NOMO-1 treated with dmso at 0.1 percent for 144 hours (cell line): ENCODE data around the gene B3GALT6.

Source experiments
- DNase-seq: peaks from one replicate; lab custom pipeline; 2025; ENCODE audit not compliant: unreplicated experiment; lab: John Stamatoyannopoulos, UW

Gene B3GALT6

DNA sequence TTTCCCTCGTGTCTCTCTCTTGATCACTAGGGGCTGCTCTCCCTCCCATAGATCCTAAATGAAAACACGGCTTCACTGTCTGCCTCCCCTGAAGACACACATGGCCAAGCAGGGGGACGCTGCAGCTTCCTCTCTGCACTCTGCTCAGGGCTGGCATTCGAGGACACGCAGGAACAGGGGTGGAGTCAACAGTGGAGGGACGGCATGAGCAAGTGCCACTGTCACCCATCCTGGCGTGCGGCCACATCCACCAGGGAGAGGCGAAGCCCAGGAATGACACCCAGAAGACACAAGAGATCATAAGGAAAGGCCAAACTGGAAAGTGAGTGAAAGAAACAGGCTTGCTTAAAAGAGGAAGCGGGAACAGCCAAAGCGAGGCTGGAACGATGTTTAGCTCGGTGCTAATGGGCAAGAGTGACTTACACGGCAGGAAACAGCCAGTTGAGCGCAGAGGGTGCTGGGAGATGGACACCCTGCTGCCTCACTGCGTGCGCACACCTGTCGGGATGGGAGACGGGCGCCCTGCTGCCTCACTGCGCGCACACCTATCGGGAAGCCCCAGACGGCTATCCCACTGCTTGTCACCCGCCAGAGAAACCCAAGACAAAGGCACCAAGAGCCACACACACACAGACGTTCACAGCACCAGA lies 28.0 kb downstream of the B3GALT6 start:
- peak; percentile 65 for DNase-seq

DNA sequence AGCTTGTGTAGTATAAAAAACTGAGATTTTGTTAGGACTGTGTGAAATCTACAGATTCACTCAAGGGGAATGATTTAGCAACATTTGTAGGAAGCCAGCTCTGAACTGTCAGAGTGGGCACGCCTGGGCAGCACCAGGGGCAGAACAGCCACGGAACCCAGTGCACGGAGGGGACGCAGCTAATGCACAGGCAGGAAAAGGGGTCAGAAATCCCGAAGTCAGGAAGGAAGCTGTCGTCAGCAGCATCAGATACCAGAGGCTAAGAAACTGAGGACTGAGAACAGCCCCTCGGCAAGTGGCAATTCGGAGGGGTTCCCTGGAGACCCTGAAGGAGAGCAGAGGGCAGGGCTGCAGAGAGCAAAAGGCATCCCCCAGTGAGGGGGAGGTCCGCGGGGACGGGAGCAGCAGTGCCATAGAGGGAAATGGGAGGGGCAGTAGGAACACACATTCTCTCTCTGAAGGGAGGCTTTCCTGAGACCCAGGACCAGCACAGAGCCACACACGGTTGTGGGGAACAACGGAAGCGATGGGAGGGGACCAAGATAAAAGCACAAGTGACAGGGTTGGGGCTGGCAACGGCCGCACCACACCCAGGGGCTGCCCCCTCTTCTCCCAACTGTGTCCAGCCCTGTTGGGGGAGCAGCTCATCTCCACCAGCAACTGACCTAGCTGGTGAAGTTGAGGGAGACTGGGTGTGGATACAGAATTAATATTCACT lies 29.0 kb downstream of the B3GALT6 start:
- no peak for DNase-seq

DNA sequence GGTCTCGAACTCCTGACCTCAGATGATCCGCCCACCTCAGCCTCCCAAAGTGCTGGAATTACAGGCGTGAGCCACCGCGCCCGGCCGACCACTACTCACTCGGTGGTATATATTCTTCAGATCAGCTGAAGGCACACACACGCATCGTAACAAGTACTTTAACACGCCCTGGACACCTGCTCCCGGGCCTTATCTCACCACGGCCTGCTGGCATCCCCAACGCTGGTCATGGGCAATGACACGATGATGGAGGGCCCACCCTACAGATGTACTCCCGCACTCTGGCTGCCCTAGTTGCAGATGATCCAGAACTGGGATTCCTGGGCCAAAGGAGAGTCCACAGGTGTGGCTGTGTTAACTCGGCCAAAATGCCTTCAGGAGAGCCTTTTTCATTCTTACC lies 30.0 kb downstream of the B3GALT6 start:
- no peak for DNase-seq

DNA sequence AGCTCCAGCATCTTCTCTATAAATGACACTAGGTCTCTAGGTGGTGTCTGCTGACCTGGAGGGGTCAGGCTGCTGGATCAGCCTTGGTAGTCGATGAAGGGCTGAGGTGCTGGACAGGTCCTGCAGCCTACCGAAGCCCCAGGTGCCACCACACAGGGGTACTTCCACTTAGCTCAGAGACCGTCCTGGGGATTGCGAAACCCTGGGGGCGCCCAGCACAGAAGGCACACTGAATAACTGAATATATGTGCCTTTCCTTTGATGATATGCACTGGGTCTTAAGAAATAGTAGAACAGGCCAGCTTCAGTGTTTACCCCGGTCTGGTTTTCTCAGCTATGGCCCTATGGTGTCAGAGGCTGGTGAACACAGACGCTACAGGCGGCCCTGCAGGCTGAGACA lies 30.7 kb downstream of the B3GALT6 start:
- no peak for DNase-seq

DNA sequence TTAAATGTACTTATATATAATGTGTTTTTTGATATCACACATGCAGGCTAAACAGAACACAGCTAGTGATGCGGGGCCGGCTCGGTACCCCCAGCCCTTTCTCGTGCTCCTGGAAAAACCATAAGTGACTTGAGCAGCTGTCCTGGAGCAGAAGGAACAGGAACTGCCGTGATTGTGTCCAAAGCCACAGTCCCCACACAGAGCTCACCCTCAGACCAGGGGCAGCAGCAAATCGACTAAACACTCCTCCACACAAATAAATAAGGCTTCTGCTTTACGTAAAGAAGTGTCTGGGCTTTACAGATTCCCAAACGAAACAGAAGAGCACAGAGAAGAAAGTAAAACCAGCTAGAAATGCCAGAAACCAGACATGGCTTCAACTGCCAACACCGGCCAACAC lies 32.0 kb downstream of the B3GALT6 start:
- DNase-seq, result no peak

DNA sequence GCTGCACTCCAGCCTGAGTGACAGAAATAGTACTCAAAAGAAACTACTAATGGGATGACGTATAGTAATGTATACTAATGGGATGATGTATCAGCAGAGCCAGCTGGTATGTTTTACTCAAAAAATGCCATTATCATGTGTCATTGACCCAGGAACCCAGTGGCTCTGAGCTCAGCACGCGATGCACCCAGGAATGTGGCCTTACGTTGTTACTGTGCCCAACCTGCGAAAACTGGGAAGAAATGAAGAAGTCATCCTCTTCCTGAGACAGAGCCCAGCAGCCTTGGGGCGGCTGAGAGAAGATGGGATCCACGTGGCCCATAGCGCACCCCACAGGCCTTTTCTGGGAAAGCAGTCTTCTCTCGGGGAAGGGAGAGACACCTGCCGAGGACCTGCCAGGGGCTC lies 32.8 kb downstream of the B3GALT6 start:
- DNase-seq, result no peak

DNA sequence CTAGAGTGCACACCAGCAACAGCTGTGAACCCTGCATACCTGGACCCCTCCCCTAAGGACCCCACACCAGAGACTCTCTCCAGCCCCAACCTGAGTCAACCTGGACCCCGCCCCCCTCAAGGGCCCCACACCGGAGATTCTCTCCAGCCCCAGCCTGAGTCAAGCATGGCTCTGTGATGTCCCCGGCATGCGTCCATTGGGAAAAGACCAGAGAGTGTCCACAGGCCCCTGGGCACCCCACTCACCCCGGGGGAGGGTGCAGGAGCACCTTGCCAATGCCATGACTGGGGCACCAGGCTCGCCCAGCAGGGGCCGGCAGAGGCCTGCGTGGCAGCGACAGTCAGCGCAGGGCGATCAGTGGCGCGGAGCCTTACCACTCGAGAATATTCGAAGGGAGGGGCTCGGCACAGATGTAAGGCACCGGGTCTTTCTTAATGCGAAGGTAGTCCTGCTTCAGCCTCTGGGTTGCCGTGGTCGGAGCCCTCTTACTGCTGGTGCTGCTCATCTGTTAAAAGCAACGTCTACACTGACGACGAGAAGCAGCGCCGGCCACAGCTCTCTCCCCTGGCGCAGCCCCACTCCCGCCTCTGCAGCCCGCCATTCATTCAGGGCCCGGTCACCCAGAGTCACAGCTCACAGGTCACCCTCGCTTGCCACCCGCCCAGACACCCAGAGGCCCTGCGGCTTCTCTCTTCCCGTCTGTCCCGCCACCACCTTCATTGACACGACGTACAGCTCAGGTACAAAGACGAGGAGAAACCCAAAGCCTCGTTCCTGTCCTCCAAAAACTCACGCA lies 35.6 kb downstream of the B3GALT6 start:
- DNase-seq, result no peak

DNA sequence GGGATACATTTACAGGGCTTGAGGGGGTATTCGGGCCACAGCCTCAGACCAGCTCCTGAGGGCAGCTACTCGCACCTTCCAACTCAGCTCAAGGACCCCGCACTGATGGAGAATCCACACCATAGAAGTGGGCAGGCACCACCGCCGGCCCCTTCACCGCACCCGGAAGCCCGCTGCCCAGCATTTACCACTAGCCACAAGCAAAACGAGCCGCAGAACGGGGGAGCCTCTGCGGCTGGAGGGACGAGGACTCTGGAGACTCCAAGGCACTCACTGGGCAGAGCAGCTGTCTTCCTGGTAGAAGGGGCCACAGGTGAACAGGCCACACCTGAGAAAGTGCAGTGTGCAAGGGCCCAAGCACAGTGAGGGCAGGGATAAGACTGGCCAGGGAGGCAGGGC lies 36.2 kb downstream of the B3GALT6 start:
- DNase-seq, result no peak

DNA sequence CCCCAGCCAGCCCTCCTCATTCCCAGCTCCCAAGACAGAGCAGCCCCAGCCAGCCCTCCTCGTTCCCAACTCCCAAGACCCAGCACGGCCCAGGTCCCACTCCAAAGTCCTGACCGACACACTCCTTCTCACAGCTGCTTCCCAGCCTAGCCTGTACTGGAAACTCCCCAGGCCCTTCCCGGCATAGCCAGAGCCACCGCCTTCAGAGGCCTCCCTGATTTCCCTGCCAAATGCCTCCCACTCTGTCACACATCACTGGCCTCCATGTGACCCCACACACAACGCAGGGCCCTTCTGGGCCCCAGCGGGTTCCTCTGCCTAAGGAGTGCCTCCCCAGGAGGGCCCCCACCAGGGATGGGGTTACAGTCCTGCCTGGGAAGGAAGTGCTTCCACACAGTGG lies 38.8 kb downstream of the B3GALT6 start:
- DNase-seq, result no peak

DNA sequence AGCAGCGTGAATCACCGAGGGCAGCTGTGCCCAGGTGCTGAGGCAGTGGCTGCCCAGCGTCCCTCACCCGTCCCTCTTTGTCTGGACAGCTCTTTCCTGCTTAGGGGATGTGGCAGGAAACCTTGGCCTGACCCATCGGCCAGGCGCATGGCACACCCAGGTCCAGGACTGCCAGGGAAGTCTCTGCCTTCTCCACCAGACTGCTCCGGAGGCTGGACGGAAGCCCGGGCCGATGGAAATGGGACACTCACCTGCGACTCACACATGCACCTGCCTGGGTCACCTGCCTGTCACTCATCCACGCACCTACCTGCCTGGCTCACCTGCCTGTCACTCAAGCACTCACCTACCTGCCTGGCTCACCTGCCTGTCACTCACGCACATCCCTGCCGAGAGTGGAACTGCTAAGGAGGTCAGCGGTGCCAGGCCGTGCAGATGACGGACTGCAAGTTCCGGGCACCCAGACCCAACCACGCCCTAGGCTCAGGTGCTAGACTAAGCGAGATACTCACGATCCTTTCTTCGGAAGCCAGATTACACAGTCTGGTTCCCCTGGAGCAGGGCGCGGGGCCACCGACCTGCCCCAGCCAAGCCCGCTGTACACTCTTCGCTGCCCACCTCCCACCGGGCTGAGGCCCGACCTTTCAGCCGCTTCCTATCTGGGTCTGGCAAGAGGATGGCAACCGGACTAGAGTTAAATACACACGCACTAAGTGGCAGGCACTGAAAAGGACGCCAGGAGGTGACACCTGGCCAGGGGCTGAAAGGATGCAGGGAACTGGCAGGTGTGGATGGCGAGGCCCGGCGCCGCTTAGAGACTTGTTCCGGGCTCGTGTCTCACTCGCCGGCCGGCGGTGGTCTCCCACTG lies 40.5 kb downstream of the B3GALT6 start:
- no peak for DNase-seq

DNA sequence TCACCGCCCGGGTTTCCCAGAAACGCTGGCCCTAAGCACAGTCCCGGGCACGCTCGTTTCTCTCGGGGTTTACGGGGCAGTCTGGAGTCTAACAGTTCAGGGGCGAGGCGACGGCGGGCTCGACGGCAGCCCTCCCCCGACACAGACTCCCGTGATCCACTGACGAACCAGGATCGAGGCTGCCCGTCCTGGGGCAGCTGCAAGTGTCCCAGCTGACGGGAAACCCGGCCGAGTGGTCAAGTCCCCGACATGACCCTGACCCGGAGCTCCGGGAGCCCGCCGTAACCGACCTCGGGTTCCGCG lies 41.1 kb downstream of the B3GALT6 start:
- DNase-seq, result no peak

DNA sequence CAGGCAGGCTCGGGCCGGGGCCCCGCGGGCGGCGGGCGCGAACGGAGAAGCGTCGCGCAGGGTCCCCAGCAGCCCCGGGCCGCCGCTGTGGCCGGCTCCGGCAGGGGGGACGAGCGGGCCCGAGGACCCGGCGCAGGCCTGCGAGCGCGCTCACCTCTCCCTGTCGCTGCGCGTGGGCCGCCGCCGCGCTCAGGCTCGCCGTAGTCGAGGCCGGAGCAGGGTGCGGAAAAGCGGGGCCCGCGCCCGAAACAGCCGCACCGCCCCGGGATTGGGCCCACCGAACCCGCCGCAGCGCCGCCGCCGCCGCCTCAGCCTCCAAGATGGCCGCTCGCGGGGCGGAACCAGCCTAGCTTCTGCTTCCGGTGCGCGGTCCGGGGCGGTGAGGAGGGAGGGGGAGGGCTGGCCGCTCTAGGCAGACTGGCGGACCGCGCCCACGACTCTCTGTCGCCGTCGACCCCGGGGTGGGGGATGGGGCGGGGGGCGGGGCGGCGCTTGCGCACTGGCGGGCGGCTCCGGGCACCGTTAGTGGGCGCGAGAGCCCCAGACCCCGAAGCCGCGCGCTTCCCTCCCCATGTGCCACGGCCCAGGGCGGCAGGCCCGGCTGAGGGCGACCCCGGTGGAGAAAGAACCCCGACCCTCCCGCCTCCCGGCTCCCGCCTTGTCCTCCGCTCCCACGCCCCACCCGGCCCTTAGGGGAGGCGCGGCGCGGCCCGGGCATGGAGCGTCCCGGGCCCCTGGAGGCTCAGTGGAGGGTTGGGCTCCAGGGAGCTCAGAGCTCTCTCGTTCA lies 41.7 kb downstream of the B3GALT6 start, which contains the start of gene UBE2J2:
UBE2J2 (minus strand) TSS at position 343 of the 787 bp plus-strand sequence. CDS start 5,862 bp downstream, outside the sequence.
- peak; percentile 87 for DNase-seq

DNA sequence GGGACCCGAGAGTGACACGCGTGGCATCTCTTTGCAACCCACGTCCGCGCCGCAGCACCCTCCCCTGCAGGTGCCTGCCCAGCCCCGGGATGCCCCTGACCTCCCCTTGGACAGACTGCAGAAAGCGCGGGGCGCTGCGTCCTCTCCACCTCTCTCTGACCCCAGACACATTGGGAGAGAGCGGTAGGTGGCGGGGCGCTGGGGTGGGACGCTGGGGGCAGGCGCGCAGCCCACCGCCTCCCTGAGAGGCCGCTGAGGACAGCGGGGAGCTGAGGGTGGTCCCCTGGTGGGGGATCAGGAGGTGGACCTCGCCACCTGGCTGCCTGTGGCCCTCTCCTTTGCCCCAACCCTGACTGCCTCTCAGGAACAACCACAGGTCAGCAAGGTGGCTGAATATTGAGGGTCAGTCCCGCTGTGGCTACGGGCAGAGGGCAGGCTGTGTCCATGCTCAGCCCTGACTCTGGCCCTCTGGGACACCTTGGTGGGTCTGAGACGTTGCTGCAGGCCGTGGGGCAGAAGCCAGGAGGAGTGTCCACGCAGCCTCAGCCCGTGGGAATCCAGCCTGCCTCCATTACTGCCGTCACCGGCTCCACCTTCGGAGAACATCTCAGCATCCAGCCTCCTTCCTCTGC lies 42.4 kb downstream of the B3GALT6 start:
- DNase-seq, result no peak

DNA sequence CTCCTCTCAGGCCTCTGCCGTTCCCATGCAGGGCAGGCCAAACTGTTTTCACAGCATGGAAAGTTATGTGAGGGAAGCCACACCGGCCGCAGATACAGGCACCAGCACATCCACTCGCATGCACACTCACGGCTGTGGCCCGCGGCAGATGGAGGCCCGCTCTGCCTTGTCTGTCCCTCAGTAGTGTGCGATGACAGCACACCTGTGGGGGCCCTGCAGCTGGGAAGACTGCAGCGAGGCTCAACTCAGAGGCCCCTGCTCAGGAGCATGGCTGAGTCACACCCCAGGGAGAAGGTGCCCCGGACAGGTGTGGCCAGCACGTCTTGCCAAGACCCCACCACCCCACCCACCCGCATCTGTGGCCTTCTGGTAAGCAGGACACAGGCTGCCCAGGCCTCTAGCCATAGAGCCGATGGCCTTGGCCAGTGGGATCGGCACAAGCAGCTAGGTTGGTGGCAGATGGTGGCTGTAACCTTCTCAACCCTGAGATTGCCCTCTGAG lies 42.9 kb downstream of the B3GALT6 start:
- no peak for DNase-seq

DNA sequence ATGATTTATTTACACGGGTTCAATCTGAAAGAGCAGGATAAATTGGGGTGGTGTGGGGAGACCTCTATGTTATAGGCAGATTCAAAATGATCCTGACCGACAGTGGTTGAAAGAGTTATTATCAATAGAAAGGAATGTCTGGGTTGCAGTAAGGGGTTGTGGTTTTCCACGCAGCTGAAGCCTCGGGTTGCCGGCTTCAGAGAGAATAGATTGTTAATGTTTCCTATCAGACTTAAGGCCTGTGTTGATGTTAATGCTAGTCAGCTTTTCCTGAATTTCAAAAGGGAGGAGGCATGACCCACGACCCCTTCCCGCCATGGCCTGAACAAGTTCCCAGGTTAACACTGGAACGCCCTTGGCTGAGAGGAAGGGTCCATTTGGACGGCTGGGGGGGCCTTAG lies 43.8 kb downstream of the B3GALT6 start:
- DNase-seq, result no peak

DNA sequence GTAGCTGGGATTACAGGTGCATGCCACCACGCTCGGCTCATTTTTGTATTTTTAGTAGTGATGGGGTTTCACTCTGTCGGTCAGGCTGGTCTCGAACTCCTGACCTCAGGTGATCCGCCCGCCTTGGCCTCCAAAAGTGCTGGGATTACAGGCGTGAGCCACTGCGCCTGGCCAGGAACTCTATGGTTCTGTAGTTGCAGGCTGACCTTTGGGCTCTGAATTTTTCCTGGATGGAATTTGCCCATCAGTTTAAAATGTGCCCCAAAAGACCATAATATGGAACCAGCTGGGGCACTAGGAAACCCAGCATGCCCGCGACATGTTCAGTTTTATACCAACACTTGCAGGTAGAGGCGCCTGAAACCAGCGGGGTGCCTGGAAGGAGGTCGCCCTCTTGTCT lies 46.6 kb downstream of the B3GALT6 start:
- DNase-seq, result no peak

DNA sequence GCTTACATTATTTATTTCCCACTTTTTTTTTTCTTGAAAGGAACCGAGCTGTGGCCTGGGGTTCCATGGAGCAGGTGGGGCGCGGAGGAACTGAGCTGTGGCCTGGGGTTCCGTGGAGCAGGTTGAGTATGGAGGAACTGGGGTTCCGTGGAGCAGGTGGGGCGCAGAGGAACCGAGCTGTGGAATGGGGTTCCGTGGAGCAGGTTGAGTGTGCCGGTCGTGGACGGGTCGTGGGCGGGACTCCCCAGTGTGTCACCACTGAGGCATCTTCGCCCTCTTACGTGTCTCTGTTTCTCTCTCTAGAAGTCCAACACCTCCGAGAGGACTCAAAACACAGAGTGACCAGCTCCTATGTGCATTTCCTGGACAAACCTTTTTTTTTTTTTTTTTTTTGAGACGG lies 47.0 kb downstream of the B3GALT6 start:
- no peak for DNase-seq

DNA sequence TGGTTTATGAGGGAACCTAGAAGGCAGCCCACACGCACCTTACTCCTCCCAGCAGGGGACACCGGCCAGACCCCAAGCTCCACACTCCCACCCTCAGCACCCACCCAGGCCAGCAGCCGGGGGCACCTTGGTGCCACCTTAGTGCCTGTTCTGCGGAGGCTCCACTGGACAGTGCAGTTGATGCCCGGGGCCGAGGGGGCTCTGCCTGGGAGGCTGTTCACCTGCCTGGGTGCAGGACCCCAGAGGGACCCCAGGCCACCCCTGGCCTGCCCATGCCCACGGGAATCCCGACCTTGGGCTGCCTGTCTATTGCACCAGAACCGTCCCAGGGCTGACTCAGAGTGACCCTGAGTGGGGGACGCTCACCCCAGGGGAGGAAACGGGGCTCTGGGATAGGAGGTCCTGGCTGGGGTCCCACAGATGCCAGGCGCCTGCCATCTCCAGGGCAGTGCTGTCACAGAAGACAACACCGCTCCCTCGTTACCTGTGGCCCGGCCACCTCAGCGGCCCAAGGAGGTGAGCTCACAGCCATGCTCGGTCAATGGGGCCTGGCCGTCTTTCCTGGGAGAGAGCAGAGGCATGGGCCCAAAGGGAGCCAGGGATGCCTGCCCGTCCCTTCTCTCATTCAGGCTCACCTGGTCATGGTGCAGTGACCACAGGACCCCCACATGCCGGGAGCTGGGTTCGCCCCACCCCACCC lies 48.9 kb downstream of the B3GALT6 start:
- no peak for DNase-seq
